Hepatocyte (in vitro differentiated cells): Measurements from ENCODE around the gene ABCA1. TPM values are rescaled to one million over a fixed set of nuclear protein-coding genes. Genes with fewer than 3 reads are reported as not detected.

ENCODE experiments used
- DNase-seq: peaks from one replicate; pipeline ENCODE4 v3.0.0-alpha.2; 2016; ENCODE audit warnings: low spot score
- H2AFZ ChIP-seq: fragments of 200-600 bp; sonication (generic); 2 replicates; pipeline ENCODE4 v1.6.0; 2016; ENCODE audit warnings: antibody characterized with exemption, mild to moderate bottlenecking
- H3K27ac ChIP-seq: fragments of 200-600 bp; sonication (generic); 2 replicates; pipeline ENCODE4 v1.5.1; 2016; ENCODE audit warnings: mild to moderate bottlenecking
- H3K27me3 ChIP-seq: fragments of 200-600 bp; sonication (generic); 2 replicates; pipeline ENCODE4 v1.6.1; 2016
- H3K36me3 ChIP-seq: fragments of 200-600 bp; sonication (generic); replicated peaks from 2 replicates; pipeline ENCODE4 v1.5.1; 2016; ENCODE audit warnings: low read depth; ENCODE audit not compliant: insufficient read depth
- H3K4me1 ChIP-seq: fragments of 200-600 bp; sonication (generic); 2 replicates; pipeline ENCODE4 v1.5.1; 2016; ENCODE audit warnings: mild to moderate bottlenecking, moderate library complexity; ENCODE audit not compliant: insufficient read depth
- H3K4me2 ChIP-seq: fragments of 200-600 bp; sonication (generic); 2 replicates; pipeline ENCODE4 v1.6.0; 2016
- H3K4me3 ChIP-seq: fragments of 200-600 bp; sonication (generic); 2 replicates; pipeline ENCODE4 v1.5.1; 2016; ENCODE audit warnings: mild to moderate bottlenecking
- H3K79me2 ChIP-seq: fragments of 200-600 bp; sonication (generic); 2 replicates; pipeline ENCODE4 v1.6.0; 2017; ENCODE audit warnings: mild to moderate bottlenecking
- H3K9me2 ChIP-seq: fragments of 200-600 bp; sonication (generic); replicated peaks from 2 replicates; pipeline ENCODE4 v1.6.0; 2017; ENCODE audit warnings: mild to moderate bottlenecking; ENCODE audit not compliant: insufficient read depth
- H3K9me3 ChIP-seq: fragments of 200-600 bp; sonication (generic); 2 replicates; pipeline ENCODE4 v1.5.1; 2016; ENCODE audit warnings: low read depth, mild to moderate bottlenecking
- H4K20me1 ChIP-seq: fragments of 200-600 bp; sonication (generic); 2 replicates; pipeline ENCODE4 v1.6.0; 2016; ENCODE audit warnings: mild to moderate bottlenecking; ENCODE audit not compliant: insufficient read depth, poor library complexity, severe bottlenecking
- EZH2 ChIP-seq: fragments of 200-600 bp; sonication (generic); IDR thresholded peaks from 2 replicates; pipeline ENCODE4 v1.6.1; 2016; ENCODE audit warnings: antibody characterized with exemption, mild to moderate bottlenecking, borderline replicate concordance
- EZH2phosphoT487 ChIP-seq: fragments of 200-600 bp; sonication (generic); IDR thresholded peaks from one replicate; pipeline ENCODE4 v1.6.1; 2018; ENCODE audit warnings: antibody characterized with exemption, mild to moderate bottlenecking, low read depth, moderate library complexity; ENCODE audit not compliant: unreplicated experiment, severe bottlenecking
- WGBS: methylation state at CpG from one replicate; pipeline ENCODE4 v1.1.6; 2016; ENCODE audit warnings: low lambda C conversion rate; ENCODE audit errors: missing lambda C conversion rate; 5-methylcytosine and 5-hydroxymethylcytosine counted together
- polyA plus RNA-seq: library from polyadenylated mRNA; unstranded; fragments of >200 nt; fragmentation: Nextera tagmentation; extraction: Ambion mirVana; gene quantifications from 2 replicates; pipeline ENCODE4 v1.2.1, GENCODE V29; 2016
- total RNA-seq: library from RNA; depleted of rRNA; stranded (reverse); fragments of >200 nt; gene quantifications from 2 replicates; pipeline ENCODE4 v1.2.3, GENCODE V29; 2014
- TF ChIP-seq, protein P1 (sequence below): fragments of 200-600 bp; sonication (generic); IDR thresholded peaks from 2 replicates; pipeline ENCODE4 v1.5.1; 2016; ENCODE audit warnings: antibody characterized with exemption, mild to moderate bottlenecking; ENCODE audit not compliant: poor library complexity

Gene ABCA1
- total and polyA plus RNA-seq, 2 experiments from 2014 or later, result 14.5 to 87.4 TPM

DNA sequence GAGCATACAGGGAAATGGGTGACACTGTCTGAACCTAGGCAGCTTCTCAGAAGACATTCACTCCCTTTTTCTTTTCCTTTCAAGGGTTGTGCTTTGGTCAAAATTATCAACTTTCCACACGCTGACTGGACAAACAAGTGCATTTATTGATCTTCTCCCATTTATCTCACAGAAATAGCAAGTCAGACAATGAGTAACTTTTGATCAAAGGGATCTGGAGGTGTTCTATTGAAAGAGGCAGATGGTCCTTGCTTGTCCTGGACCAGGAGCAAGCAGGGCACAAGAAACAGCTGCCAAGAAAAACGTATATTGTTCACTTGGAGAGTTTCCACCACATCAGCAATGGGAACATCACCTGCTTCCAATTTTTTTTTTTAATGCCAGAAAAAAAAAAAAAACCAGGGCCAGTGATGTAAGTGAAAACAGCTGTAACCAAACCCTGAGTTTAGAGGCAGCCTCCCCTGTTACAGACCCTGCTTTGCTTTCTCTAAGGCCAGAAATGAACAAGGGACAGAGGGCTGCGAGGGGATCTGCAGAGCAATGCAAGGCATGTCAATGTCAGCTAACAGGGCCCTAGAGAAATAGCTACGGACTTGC lies 84.2 kb downstream of the ABCA1 start:
- Histone ChIP-seq H3K9me2 (no peaks in the 10 kb centered on the region), H2AFZ (no peak overlapping the region), H3K27me3 (no peaks in the 10 kb centered on the region), H3K9me3 (no peaks in the 10 kb centered on the region), H3K4me1 (no peaks in the 10 kb centered on the region), H3K79me2 (peaks cover 37% of the 10 kb centered on the region), H3K4me2 (no peak overlapping the region), H3K36me3 (no peaks in the 10 kb centered on the region), H3K27ac (no peak overlapping the region), H3K4me3 (no peak overlapping the region), H4K20me1 (no peaks in the 10 kb centered on the region)
- 46% methylated on average over 4 of the region's 4 CpGs for WGBS
- no peak for DNase-seq
- TF ChIP-seq EZH2phosphoT487 (no peak), EZH2 (no peak)
- TF ChIP-seq, protein P1, sequence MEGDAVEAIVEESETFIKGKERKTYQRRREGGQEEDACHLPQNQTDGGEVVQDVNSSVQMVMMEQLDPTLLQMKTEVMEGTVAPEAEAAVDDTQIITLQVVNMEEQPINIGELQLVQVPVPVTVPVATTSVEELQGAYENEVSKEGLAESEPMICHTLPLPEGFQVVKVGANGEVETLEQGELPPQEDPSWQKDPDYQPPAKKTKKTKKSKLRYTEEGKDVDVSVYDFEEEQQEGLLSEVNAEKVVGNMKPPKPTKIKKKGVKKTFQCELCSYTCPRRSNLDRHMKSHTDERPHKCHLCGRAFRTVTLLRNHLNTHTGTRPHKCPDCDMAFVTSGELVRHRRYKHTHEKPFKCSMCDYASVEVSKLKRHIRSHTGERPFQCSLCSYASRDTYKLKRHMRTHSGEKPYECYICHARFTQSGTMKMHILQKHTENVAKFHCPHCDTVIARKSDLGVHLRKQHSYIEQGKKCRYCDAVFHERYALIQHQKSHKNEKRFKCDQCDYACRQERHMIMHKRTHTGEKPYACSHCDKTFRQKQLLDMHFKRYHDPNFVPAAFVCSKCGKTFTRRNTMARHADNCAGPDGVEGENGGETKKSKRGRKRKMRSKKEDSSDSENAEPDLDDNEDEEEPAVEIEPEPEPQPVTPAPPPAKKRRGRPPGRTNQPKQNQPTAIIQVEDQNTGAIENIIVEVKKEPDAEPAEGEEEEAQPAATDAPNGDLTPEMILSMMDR, result no peak

DNA sequence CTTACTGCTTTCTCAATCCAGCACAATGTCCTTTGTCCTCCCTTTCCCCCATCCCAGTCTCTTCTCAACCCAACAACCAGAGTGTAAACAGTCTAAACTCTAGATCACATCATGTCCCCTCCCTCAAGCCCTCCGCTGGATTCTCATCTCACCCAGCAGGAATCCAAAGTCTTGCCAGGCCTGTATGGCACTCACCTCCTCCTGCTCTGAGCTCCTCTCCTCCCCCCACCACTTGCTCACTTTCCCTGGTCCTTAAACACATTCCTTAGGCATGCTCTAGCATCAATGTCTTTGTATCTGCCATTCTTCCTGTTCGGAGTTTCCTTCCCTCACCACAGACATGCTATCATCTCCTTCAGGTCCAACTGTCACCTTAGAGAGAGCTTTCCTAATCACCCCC lies 85.3 kb downstream of the ABCA1 start:
- H3K4me2 ChIP-seq, result no peak overlapping the region
- H3K4me3 ChIP-seq, result no peak overlapping the region
- no peaks in the 10 kb centered on the region for H3K27me3 ChIP-seq
- 83% methylated on average over 2 of the region's 2 CpGs for WGBS
- no peak for DNase-seq
- no peak overlapping the region for H2AFZ ChIP-seq
- H3K79me2 ChIP-seq, result peaks cover 28% of the 10 kb centered on the region
- H3K36me3 ChIP-seq, result no peaks in the 10 kb centered on the region
- H3K9me3 ChIP-seq, result no peaks in the 10 kb centered on the region
- TF ChIP-seq, protein P1, result no peak
- TF ChIP-seq EZH2phosphoT487, result no peak
- H4K20me1 ChIP-seq, result no peaks in the 10 kb centered on the region
- no peaks in the 10 kb centered on the region for H3K4me1 ChIP-seq
- no peaks in the 10 kb centered on the region for H3K9me2 ChIP-seq
- no peak overlapping the region for H3K27ac ChIP-seq

- H4K20me1 ChIP-seq, result no peaks in the 10 kb centered on the region
- no peak overlapping the region for H3K4me3 ChIP-seq
- peaks cover 3% of the 10 kb centered on the region for H3K36me3 ChIP-seq
- H3K4me2 ChIP-seq, result no peak overlapping the region
- H3K9me3 ChIP-seq, result no peaks in the 10 kb centered on the region
- H3K27me3 ChIP-seq, result no peaks in the 10 kb centered on the region
- WGBS, result 90% methylated on average over 7 of the region's 7 CpGs
- no peaks in the 10 kb centered on the region for H3K9me2 ChIP-seq
- H3K79me2 ChIP-seq, result peaks cover 19% of the 10 kb centered on the region
- TF ChIP-seq EZH2phosphoT487 (no peak), EZH2 (no peak)
- TF ChIP-seq, protein P1, result no peak
- DNase-seq, result no peak
- no peak overlapping the region for H2AFZ ChIP-seq
- H3K4me1 ChIP-seq, result peaks cover 8% of the 10 kb centered on the region
- H3K27ac ChIP-seq, result no peak overlapping the region
Observed at GRCh38 chr9:104841601-104842141, 86.3 kb downstream of the ABCA1 start.
